Measurements from ENCODE around the gene ACTG1. TPM values are rescaled to one million over a fixed set of nuclear protein-coding genes. Genes with fewer than 3 reads are reported as not detected.

The ACTG1 gene
- polyA plus RNA-seq, 3 donors from 2014 or later, result 1,637 to 3,074 (median 2,788) TPM

GRCh38 chr17:81540676-81541027 is 28.1 kb upstream of the ACTG1 start:
- H3K9me3 Mint-ChIP-seq, result no peaks in the 10 kb centered on the region
- H3K27ac Mint-ChIP-seq, result no peak overlapping the region
- no peak overlapping the region for H3K4me3 Mint-ChIP-seq
- H3K4me1 Mint-ChIP-seq, result no peaks in the 10 kb centered on the region
- peaks cover 0 to 6% (median 5%) of the 10 kb centered on the region in 3 donors for H3K27me3 Mint-ChIP-seq (ENCODE audit: low read depth in 3 of 3)
- peaks cover 0 to 5% (median 4%) of the 10 kb centered on the region in 3 donors for H3K36me3 Mint-ChIP-seq
- DNase-seq, result no peak

- DNase-seq, result no peak
- Mint-ChIP-seq H3K27me3 (ENCODE audit: low read depth in 3 of 3) (peaks cover 0 to 6% (median 5%) of the 10 kb centered on the region in 3 donors), H3K36me3 (peaks cover 0 to 5% (median 4%) of the 10 kb centered on the region in 3 donors), H3K9me3 (no peaks in the 10 kb centered on the region), H3K27ac (no peak overlapping the region), H3K4me1 (no peaks in the 10 kb centered on the region), H3K4me3 (no peak overlapping the region)
Measured at GRCh38 chr17:81539961-81540675, 27.5 kb upstream of the ACTG1 start.

- Mint-ChIP-seq H3K36me3 (peaks cover 0 to 5% (median 4%) of the 10 kb centered on the region in 3 donors), H3K27ac (no peak overlapping the region), H3K4me1 (no peaks in the 10 kb centered on the region), H3K4me3 (no peak overlapping the region), H3K9me3 (no peaks in the 10 kb centered on the region), H3K27me3 (ENCODE audit: low read depth in 3 of 3) (peaks cover 0 to 6% (median 3%) of the 10 kb centered on the region in 3 donors)
- DNase-seq, result no peak
Measured at GRCh38 chr17:81539571-81539900, 26.9 kb upstream of the ACTG1 start.

- H3K36me3 Mint-ChIP-seq, result peaks cover 0 to 5% (median 4%) of the 10 kb centered on the region in 3 donors
- no peaks in the 10 kb centered on the region for H3K9me3 Mint-ChIP-seq
- H3K27ac Mint-ChIP-seq, result no peak overlapping the region
Measured at GRCh38 chr17:81538651-81539570, 26.3 kb upstream of the ACTG1 start.

GRCh38 chr17:81537856-81538555 is 25.4 kb upstream of the ACTG1 start:
- no peak for DNase-seq
- H3K4me3 Mint-ChIP-seq, result no peak overlapping the region
- H3K36me3 Mint-ChIP-seq, result peaks cover 0 to 4% (median 4%) of the 10 kb centered on the region in 3 donors
- H3K27ac Mint-ChIP-seq, result no peak overlapping the region
- H3K4me1 Mint-ChIP-seq, result peaks cover 9 to 10% of the 10 kb centered on the region in 2 donors
- peaks cover 0 to 2% (median 0%) of the 10 kb centered on the region in 6 donors for H3K9me3 Mint-ChIP-seq
- H3K27me3 Mint-ChIP-seq (ENCODE audit: low read depth in 3 of 3), result peaks cover 4 to 9% (median 8%) of the 10 kb centered on the region in 3 donors

More at GRCh38 chr17:81538651-81539570, 26.3 kb upstream of the ACTG1 start:
- H3K27me3 Mint-ChIP-seq (ENCODE audit: low read depth in 3 of 3), result peaks cover 0 to 6% (median 5%) of the 10 kb centered on the region in 3 donors
- H3K4me1 Mint-ChIP-seq, result peaks cover under 1 to 1% of the 10 kb centered on the region in 2 donors
- no peak for DNase-seq
- H3K4me3 Mint-ChIP-seq, result no peak overlapping the region

- peaks cover 0 to 4% (median 0%) of the 10 kb centered on the region in 3 donors for H3K36me3 Mint-ChIP-seq
- H3K27me3 Mint-ChIP-seq (ENCODE audit: low read depth in 3 of 3), result peaks cover 4 to 9% (median 8%) of the 10 kb centered on the region in 3 donors
- H3K9me3 Mint-ChIP-seq, result peaks cover 0 to 2% (median 0%) of the 10 kb centered on the region in 6 donors
- peaks cover 9 to 10% of the 10 kb centered on the region in 2 donors for H3K4me1 Mint-ChIP-seq
- H3K4me3 Mint-ChIP-seq, result no peak overlapping the region
- DNase-seq, result no peak
- H3K27ac Mint-ChIP-seq, result no peak overlapping the region
Measured at GRCh38 chr17:81537343-81537855, 24.8 kb upstream of the ACTG1 start.

- no peak for DNase-seq
- H3K36me3 Mint-ChIP-seq, result peaks cover 0 to 4% (median 0%) of the 10 kb centered on the region in 3 donors
- no peak overlapping the region for H3K4me3 Mint-ChIP-seq
- peaks cover 0 to 2% (median 0%) of the 10 kb centered on the region in 6 donors for H3K9me3 Mint-ChIP-seq
- H3K27me3 Mint-ChIP-seq (ENCODE audit: low read depth in 3 of 3), result peaks cover 4 to 9% (median 8%) of the 10 kb centered on the region in 3 donors
- H3K27ac Mint-ChIP-seq, result no peak overlapping the region
- peaks cover 9 to 10% of the 10 kb centered on the region in 2 donors for H3K4me1 Mint-ChIP-seq
Measured at GRCh38 chr17:81536299-81537290, 24.0 kb upstream of the ACTG1 start.

GRCh38 chr17:81535480-81536298 is 23.1 kb upstream of the ACTG1 start:
- Mint-ChIP-seq H3K4me1 (peaks cover 9 to 10% of the 10 kb centered on the region in 2 donors), H3K9me3 (peaks cover 0 to 2% (median 0%) of the 10 kb centered on the region in 6 donors), H3K27ac (no peak overlapping the region), H3K36me3 (peaks cover 0 to 4% (median 0%) of the 10 kb centered on the region in 3 donors), H3K4me3 (no peak overlapping the region), H3K27me3 (ENCODE audit: low read depth in 3 of 3) (peaks cover 4 to 9% (median 8%) of the 10 kb centered on the region in 3 donors)
- DNase-seq, result no peak

- no peak for DNase-seq
- H3K36me3 Mint-ChIP-seq, result peaks cover 0 to 4% (median 0%) of the 10 kb centered on the region in 3 donors
- no peak overlapping the region for H3K27ac Mint-ChIP-seq
- peaks cover 0 to 2% (median 0%) of the 10 kb centered on the region in 6 donors for H3K9me3 Mint-ChIP-seq
- peaks cover 4 to 9% (median 8%) of the 10 kb centered on the region in 3 donors for H3K27me3 Mint-ChIP-seq (ENCODE audit: low read depth in 3 of 3)
- peak overlapping the region in 1 of 5 donors; percentile 9 for H3K4me3 Mint-ChIP-seq
- peaks cover 9 to 10% of the 10 kb centered on the region in 2 donors for H3K4me1 Mint-ChIP-seq
Measured at GRCh38 chr17:81535007-81535328, 22.4 kb upstream of the ACTG1 start.

- peak overlapping the region in 1 of 6 donors; percentile 86 for H3K27ac Mint-ChIP-seq
- H3K27me3 Mint-ChIP-seq (ENCODE audit: low read depth in 3 of 3), result peaks cover 4 to 9% (median 8%) of the 10 kb centered on the region in 3 donors
- no peak for DNase-seq
- peaks cover 0 to 4% (median 0%) of the 10 kb centered on the region in 3 donors for H3K36me3 Mint-ChIP-seq
- peak overlapping the region in 1 of 5 donors; percentile 9 for H3K4me3 Mint-ChIP-seq
- peaks cover 9 to 10% of the 10 kb centered on the region in 2 donors for H3K4me1 Mint-ChIP-seq
- peaks cover 0 to 2% (median 0%) of the 10 kb centered on the region in 6 donors for H3K9me3 Mint-ChIP-seq
Measured at GRCh38 chr17:81534157-81535006, 21.8 kb upstream of the ACTG1 start.

All from immature natural killer cell (primary cell).